A549 (cell line): ENCODE results near the gene SACM1L. TPM values are rescaled to one million over a fixed set of nuclear protein-coding genes. Genes with fewer than 3 reads are reported as not detected.

Source experiments
- ATAC-seq, 2 experiments: fragments of 200-7000 bp in 1 of 2; fragments of >200 bp in 1 of 2; cut with Nextera tagmentation in 1 of 2; cut with Tn5 transposase in 1 of 2; 3 replicates each; pipeline versions ENCODE4 v1.8.0 to v1.9.1; 2018 to 2020; ENCODE audit warnings: mild to moderate bottlenecking in 1 of 2, moderate library complexity in 1 of 2
- CTCF ChIA-PET: fragments of 300-600 bp; sonication (Branson Sonifier 250); formaldehyde crosslinking; extraction: SDS; loops from one replicate; lab custom pipeline; 2021; ENCODE audit warnings: antibody characterized with exemption, inconsistent platforms; lab: Yijun Ruan, JAX
- POLR2A ChIA-PET: fragments of 350-600 bp; formaldehyde crosslinking; extraction: SDS; loops from one replicate; lab custom pipeline; 2021; ENCODE audit warnings: antibody characterized with exemption, inconsistent platforms; lab: Yijun Ruan, JAX
- DNase-seq, 2 experiments: peaks; one replicate each; pipeline versions ENCODE4 v3.0.0 to v3.0.0-alpha.2; 2011 to 2016; ENCODE audit warnings: low read depth in 1 of 2, low spot score in 1 of 2
- FAIRE-seq: peaks from 2 replicates; lab custom pipeline; 2011; peaks lifted over from hg19 to GRCh38; lab: Jason Lieb, UNC
- H3K27ac ChIP-seq, 2 experiments: fragments of >200 bp; sonication (Bioruptor Twin); formaldehyde crosslinking; 3 replicates each; pipeline ENCODE4 v1.5.1; 2016 to 2017
- H3K4me1 ChIP-seq: fragments of >200 bp; sonication (Bioruptor Twin); formaldehyde crosslinking; 3 replicates; pipeline ENCODE4 v1.6.1; 2016
- H3K4me2 ChIP-seq: fragments of >200 bp; sonication (Bioruptor Twin); formaldehyde crosslinking; 3 replicates; pipeline ENCODE4 v1.6.1; 2016
- H3K4me3 ChIP-seq: fragments of >200 bp; sonication (Bioruptor Twin); formaldehyde crosslinking; 3 replicates; pipeline ENCODE4 v1.5.1; 2016
- H3K9me3 ChIP-seq: fragments of >200 bp; sonication (Bioruptor Twin); formaldehyde crosslinking; 3 replicates; pipeline ENCODE4 v1.6.1; 2016
- BHLHE40 ChIP-seq: IDR thresholded peaks from 2 replicates; pipeline ENCODE4 v1.6.1; 2012; ENCODE audit warnings: low read depth, low read length, inconsistent platforms
- CBX2 ChIP-seq: fragments of 200-600 bp; sonication (generic); IDR thresholded peaks from 2 replicates; pipeline ENCODE4 v1.6.1; 2016; ENCODE audit warnings: low read depth, mild to moderate bottlenecking, borderline replicate concordance
- CEBPB ChIP-seq, 2 experiments: fragments of >200 bp in 1 of 2; sonication (Bioruptor Twin) in 1 of 2; formaldehyde crosslinking in 1 of 2; IDR thresholded peaks; 2 replicates each; pipeline ENCODE4 v1.6.1; 2012 to 2016
- EP300 ChIP-seq, 2 experiments: fragments of >200 bp; sonication (Bioruptor Twin); formaldehyde crosslinking; IDR thresholded peaks; 2 replicates in 1 of 2; 3 replicates in 1 of 2; pipeline ENCODE4 v1.6.1; 2016 to 2017
- FOSB ChIP-seq: fragments of 250-450 bp; sonication (Bioruptor Pico); IDR thresholded peaks from 2 replicates; pipeline ENCODE4 v1.5.0; 2020; ENCODE audit warnings: mild to moderate bottlenecking, moderate library complexity
- GATA3 ChIP-seq: IDR thresholded peaks from 2 replicates; pipeline ENCODE4 v1.6.1; 2012; ENCODE audit warnings: borderline replicate concordance
- KDM1A ChIP-seq: fragments of 200-600 bp; sonication (generic); IDR thresholded peaks from 2 replicates; pipeline ENCODE4 v1.6.1; 2016; ENCODE audit warnings: low read depth, mild to moderate bottlenecking
- KDM5A ChIP-seq: fragments of 200-600 bp; sonication (generic); IDR thresholded peaks from 2 replicates; pipeline ENCODE4 v1.6.1; 2016; ENCODE audit warnings: antibody characterized with exemption, mild to moderate bottlenecking
- MAFK ChIP-seq: fragments of 450-650 bp; IDR thresholded peaks from 2 replicates; pipeline ENCODE4 v1.6.1; 2014; ENCODE audit not compliant: partially characterized antibody
- MAZ ChIP-seq: fragments of 150-350 bp; IDR thresholded peaks from 2 replicates; pipeline ENCODE4 v1.6.1; 2014; ENCODE audit warnings: antibody characterized with exemption, low read depth, low read length, borderline replicate concordance
- NPAS2 ChIP-seq: fragments of 250-450 bp; sonication (Bioruptor Pico); IDR thresholded peaks from 2 replicates; pipeline ENCODE4 v1.8.0; 2022; ENCODE audit warnings: mild to moderate bottlenecking, moderate library complexity, borderline replicate concordance
- PHF8 ChIP-seq: fragments of 200-600 bp; sonication (generic); IDR thresholded peaks from 2 replicates; pipeline ENCODE4 v1.6.1; 2016; ENCODE audit warnings: low read depth, mild to moderate bottlenecking, antibody characterized with exemption, moderate library complexity, borderline replicate concordance
- POLR2A ChIP-seq: IDR thresholded peaks from 2 replicates; pipeline ENCODE4 v1.6.1; 2012; ENCODE audit warnings: mild to moderate bottlenecking, low read length
- POLR2AphosphoS2 ChIP-seq: conservative IDR thresholded peaks from 2 replicates; pipeline ENCODE4 v1.6.1; 2012; ENCODE audit warnings: low read length, improper control_type of control experiment, inconsistent platforms
- RAD21 ChIP-seq, 2 experiments: fragments of >200 bp in 1 of 2; sonication (Bioruptor Twin) in 1 of 2; formaldehyde crosslinking in 1 of 2; IDR thresholded peaks in 1 of 2; conservative IDR thresholded peaks in 1 of 2; 2 replicates in 1 of 2; 3 replicates in 1 of 2; pipeline ENCODE4 v1.6.1; 2012 to 2018; ENCODE audit warnings: inconsistent platforms in 1 of 2
- RARB ChIP-seq: fragments of 250-450 bp; sonication (Bioruptor Pico); IDR thresholded peaks from 2 replicates; pipeline ENCODE4 v1.8.0; 2021; ENCODE audit warnings: mild to moderate bottlenecking, moderate library complexity
- TFCP2L1 ChIP-seq: fragments of 250-450 bp; sonication (Bioruptor Pico); IDR thresholded peaks from 2 replicates; pipeline ENCODE4 v1.5.0; 2021; ENCODE audit warnings: mild to moderate bottlenecking
- ZC3H11A ChIP-seq: fragments of 450-650 bp; IDR thresholded peaks from 2 replicates; pipeline ENCODE4 v1.6.1; 2014; ENCODE audit warnings: antibody characterized with exemption, mild to moderate bottlenecking
- ZNF302 ChIP-seq: fragments of 250-450 bp; sonication (Bioruptor Pico); IDR thresholded peaks from 2 replicates; pipeline ENCODE4 v1.9.0; 2021; ENCODE audit warnings: inconsistent platforms, mild to moderate bottlenecking, moderate library complexity
- WGBS: methylation state at CpG from one replicate; pipeline ENCODE4 v1.1.6; 2017; ENCODE audit errors: missing lambda C conversion rate; 5-methylcytosine and 5-hydroxymethylcytosine counted together
- polyA plus RNA-seq, 4 experiments: library from polyadenylated mRNA; depleted of rRNA in 3 of 4; stranded (reverse); fragments of >200 nt; fragmentation: RNase III in 1 of 4; extraction: RNeasy Plus Mini Kit Qiagen cat#74134 plus additional on column Dnase treatment in 1 of 4; gene quantifications; 2 replicates in 3 of 4; 3 replicates in 1 of 4; pipeline ENCODE4 v1.2.3, GENCODE V29; 2011 to 2017
- TF ChIP-seq, protein P1 (sequence below): fragments of 200-600 bp; sonication (generic); IDR thresholded peaks from 2 replicates; pipeline ENCODE4 v1.6.1; 2016; ENCODE audit warnings: antibody characterized with exemption, mild to moderate bottlenecking, moderate library complexity
- TF ChIP-seq, protein P2 (sequence below): fragments of 250-450 bp; sonication (Bioruptor Pico); IDR thresholded peaks from 2 replicates; pipeline ENCODE4 v1.5.0; 2020; ENCODE audit warnings: low read depth, mild to moderate bottlenecking, moderate library complexity

SACM1L gene
- polyA plus RNA-seq, 2 of the 4 experiments (the other 2 are of a cell fraction), result 21.1 to 27.8 TPM

DNA sequence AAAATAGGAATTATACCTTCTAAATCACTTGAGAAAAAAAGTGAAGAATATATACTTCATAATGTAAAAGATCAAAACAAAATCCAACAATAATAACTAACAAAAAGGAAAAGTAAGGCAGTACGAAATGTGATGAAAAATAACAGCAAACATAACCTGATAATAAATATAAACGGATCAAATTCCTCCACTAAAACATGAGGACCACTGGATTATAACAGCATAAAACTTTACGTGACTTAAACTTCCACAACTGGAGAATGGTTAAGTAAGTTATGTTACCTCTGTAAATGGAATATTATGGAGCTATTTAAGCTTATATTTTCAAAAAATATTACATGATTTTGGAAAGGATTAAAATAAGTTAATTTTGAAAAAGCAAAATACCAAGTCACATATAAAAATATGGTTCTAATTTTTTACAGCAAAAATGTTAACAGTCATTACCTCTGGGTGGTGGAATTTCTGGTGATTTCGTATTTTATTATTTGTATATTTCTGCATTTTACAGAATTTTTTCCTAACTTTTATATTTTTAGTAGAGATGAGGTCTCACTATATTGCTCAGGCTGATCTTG, 100.1 kb downstream of the SACM1L start (continued):
- TF ChIP-seq MAFK, result no peak
- no peak for TF ChIP-seq EP300 (IDR thresholded peaks at IDR 0.05)

DNA sequence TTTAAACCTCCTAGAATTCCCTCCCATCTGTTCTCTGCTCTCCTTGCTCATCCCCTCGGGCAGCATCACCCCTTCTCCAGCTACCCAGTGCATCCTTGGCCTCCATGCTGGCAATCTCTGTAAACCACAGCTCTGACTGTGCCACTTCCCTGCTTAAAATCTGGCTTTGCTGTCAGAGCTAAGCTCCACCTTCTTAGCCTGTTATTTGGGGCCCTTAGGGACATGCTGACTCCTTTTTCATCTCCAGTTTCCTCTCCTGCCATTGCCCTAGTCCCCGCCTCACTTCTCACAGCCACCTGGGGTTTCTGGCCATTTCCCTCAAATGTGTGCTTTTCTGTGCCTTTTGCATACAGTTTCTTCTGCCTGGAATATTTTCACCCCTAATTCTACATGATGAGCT, 101.4 kb downstream of the SACM1L start:
- Histone ChIP-seq H3K4me2 (no peak overlapping the region), H3K9me3 (0 out of 3 replicates have a peak, but pooled peaks cover 2% of the 10 kb centered on the region), H3K4me3 (no peak overlapping the region), H3K4me1 (no peaks in the 10 kb centered on the region; the same call in 2 of the 3 replicates), H3K27ac (no peak overlapping the region)
- FAIRE-seq (no peak), ATAC-seq (no peak), DNase-seq (no peak)
- ChIA-PET POLR2A (no interaction called here), CTCF (interaction anchor here (0.6 to 1.2 kb wide), 2 partner anchors 279 to 1011 kb away, joined by 3 to 4 read pairs; no protein-coding TSS in a partner anchor)
- 30% methylated on average over 2 of the region's 2 CpGs for WGBS
- TF ChIP-seq RARB (CRISPR knock-in tag) (no peak), PHF8 (no peak), NPAS2 (CRISPR knock-in tag) (no peak), BHLHE40 (no peak), ZNF302 (CRISPR knock-in tag) (no peak), FOSB (CRISPR knock-in tag) (no peak), TFCP2L1 (CRISPR knock-in tag) (no peak), CEBPB (IDR thresholded peaks at IDR 0.05) (no peak), POLR2AphosphoS2 (no peak), POLR2A (no peak), RAD21 (conservative IDR thresholded peaks at IDR 0.05 in 1 of 2, IDR thresholded peaks at IDR 0.05 in 1 of 2) (no peak), ZC3H11A (no peak)
- TF ChIP-seq, all 56 proteins: peak for 0

DNA sequence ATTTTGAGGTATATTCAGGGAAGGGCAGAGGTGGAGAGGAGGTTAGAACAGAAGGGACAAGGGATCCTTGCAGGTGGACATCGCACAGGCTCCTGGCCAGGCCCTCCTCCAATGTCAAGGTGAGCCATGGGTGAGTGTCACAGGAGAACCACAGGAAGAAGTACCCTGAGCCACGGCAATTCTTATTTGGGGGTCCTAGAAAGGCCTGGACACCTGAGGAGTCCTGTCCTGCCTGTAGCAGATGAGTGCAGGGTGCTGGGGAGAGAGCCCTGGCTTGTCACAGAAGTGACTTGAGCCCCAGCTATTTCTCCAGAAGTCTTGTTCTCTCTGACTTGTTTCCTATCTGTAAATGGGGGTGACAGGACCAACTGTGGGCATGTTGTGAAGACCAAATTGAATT, 102.8 kb downstream of the SACM1L start:
- Histone ChIP-seq H3K9me3 (0 out of 3 replicates have a peak, but pooled peaks cover 2% of the 10 kb centered on the region), H3K4me3 (no peak overlapping the region), H3K4me1 (peaks cover 9% of the 10 kb centered on the region; the same call in 2 of the 3 replicates), H3K4me2 (no peak overlapping the region), H3K27ac (no peak overlapping the region)
- ChIA-PET CTCF (interaction anchor here (0.8 kb wide), 1 partner anchor 280 kb away, joined by 3 read pairs; no protein-coding TSS in a partner anchor), POLR2A (no interaction called here)
- FAIRE-seq, result no peak
- no peak for DNase-seq
- ATAC-seq, result no peak
- no peak for TF ChIP-seq KDM5A
- TF ChIP-seq CBX2, result no peak
- TF ChIP-seq, protein P1, sequence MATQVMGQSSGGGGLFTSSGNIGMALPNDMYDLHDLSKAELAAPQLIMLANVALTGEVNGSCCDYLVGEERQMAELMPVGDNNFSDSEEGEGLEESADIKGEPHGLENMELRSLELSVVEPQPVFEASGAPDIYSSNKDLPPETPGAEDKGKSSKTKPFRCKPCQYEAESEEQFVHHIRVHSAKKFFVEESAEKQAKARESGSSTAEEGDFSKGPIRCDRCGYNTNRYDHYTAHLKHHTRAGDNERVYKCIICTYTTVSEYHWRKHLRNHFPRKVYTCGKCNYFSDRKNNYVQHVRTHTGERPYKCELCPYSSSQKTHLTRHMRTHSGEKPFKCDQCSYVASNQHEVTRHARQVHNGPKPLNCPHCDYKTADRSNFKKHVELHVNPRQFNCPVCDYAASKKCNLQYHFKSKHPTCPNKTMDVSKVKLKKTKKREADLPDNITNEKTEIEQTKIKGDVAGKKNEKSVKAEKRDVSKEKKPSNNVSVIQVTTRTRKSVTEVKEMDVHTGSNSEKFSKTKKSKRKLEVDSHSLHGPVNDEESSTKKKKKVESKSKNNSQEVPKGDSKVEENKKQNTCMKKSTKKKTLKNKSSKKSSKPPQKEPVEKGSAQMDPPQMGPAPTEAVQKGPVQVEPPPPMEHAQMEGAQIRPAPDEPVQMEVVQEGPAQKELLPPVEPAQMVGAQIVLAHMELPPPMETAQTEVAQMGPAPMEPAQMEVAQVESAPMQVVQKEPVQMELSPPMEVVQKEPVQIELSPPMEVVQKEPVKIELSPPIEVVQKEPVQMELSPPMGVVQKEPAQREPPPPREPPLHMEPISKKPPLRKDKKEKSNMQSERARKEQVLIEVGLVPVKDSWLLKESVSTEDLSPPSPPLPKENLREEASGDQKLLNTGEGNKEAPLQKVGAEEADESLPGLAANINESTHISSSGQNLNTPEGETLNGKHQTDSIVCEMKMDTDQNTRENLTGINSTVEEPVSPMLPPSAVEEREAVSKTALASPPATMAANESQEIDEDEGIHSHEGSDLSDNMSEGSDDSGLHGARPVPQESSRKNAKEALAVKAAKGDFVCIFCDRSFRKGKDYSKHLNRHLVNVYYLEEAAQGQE, result no peak
- no peak for TF ChIP-seq MAZ
- TF ChIP-seq MAFK, result no peak
- TF ChIP-seq GATA3, result no peak
- TF ChIP-seq, protein P2, sequence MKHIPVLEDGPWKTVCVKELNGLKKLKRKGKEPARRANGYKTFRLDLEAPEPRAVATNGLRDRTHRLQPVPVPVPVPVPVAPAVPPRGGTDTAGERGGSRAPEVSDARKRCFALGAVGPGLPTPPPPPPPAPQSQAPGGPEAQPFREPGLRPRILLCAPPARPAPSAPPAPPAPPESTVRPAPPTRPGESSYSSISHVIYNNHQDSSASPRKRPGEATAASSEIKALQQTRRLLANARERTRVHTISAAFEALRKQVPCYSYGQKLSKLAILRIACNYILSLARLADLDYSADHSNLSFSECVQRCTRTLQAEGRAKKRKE (CRISPR knock-in tag), result no peak
- TF ChIP-seq KDM1A, result no peak
- TF ChIP-seq TFCP2L1 (CRISPR knock-in tag), result no peak
- no peak for TF ChIP-seq NPAS2 (CRISPR knock-in tag)
- 22% methylated on average over 1 of the region's 2 CpGs for WGBS
